D721Med (cell line): ENCODE data around the gene MUC21.
"Not testable (repeated sequence)": the region's sequence is repeated elsewhere in the genome, so short reads cannot be mapped to it uniquely, and the experiment has no call there.

Experiments
- DNase-seq: peaks from one replicate; pipeline ENCODE4 v3.0.0; 2011; ENCODE audit warnings: low spot score; ENCODE audit not compliant: insufficient read length
- FAIRE-seq: peaks from 2 replicates; lab custom pipeline; 2011; peaks lifted over from hg19 to GRCh38; lab: Jason Lieb, UNC
- CTCF ChIP-seq: IDR thresholded peaks from 2 replicates; pipeline ENCODE4 v1.5.1; 2012; ENCODE audit warnings: mild to moderate bottlenecking, control low read depth; ENCODE audit not compliant: insufficient read depth; ENCODE audit errors: missing control alignments

Gene MUC21

GRCh38 chr6:30997301-30997700 lies 13.8 kb downstream of the MUC21 start:
- FAIRE-seq, result no peak
- DNase-seq, result no peak
- TF ChIP-seq CTCF, result no peak

- FAIRE-seq, result no peak
Observed at GRCh38 chr6:30998785-30999184, 15.3 kb downstream of the MUC21 start.

GRCh38 chr6:31000067-31000860 lies 16.7 kb downstream of the MUC21 start:
- not testable (repeated sequence) for DNase-seq, FAIRE-seq

More at GRCh38 chr6:30998785-30999184, 15.3 kb downstream of the MUC21 start:
- no peak for DNase-seq
- TF ChIP-seq CTCF, result no peak

- FAIRE-seq, result no peak
- TF ChIP-seq CTCF, result no peak
- no peak for DNase-seq
Observed at GRCh38 chr6:31001281-31001888, 17.9 kb downstream of the MUC21 start.

- DNase-seq, result no peak
- no peak for FAIRE-seq
- TF ChIP-seq CTCF, result no peak
Observed at GRCh38 chr6:31002471-31002870, 19.0 kb downstream of the MUC21 start.

- DNase-seq, result no peak
- FAIRE-seq, result no peak
- TF ChIP-seq CTCF, result no peak
Observed at GRCh38 chr6:31004794-31005193, 21.3 kb downstream of the MUC21 start.

- no peak for DNase-seq
- FAIRE-seq, result no peak
- no peak for TF ChIP-seq CTCF
Observed at GRCh38 chr6:31005249-31006020, 21.9 kb downstream of the MUC21 start.
